WERI-Rb-1 (cell line): Measurements from ENCODE around the gene ARNT2.
A peak's percentile ranks its signal among the peaks of the same experiment; 100 is the strongest.

Experiments
- DNase-seq: peaks from one replicate; pipeline ENCODE4 v3.0.0-alpha.2; 2020
- H3K27ac ChIP-seq: fragments of 250-450 bp; sonication (Bioruptor Pico); 2 replicates; pipeline ENCODE4 v1.5.1; 2020; ENCODE audit warnings: mild to moderate bottlenecking, moderate library complexity
- H3K27me3 ChIP-seq: fragments of 250-450 bp; sonication (Bioruptor Pico); 2 replicates; pipeline ENCODE4 v1.5.1; 2021; ENCODE audit warnings: mild to moderate bottlenecking, low read depth, moderate library complexity; ENCODE audit not compliant: insufficient read depth, severe bottlenecking
- H3K36me3 ChIP-seq: fragments of 250-450 bp; sonication (Bioruptor Pico); 2 replicates; pipeline ENCODE4 v1.5.1; 2020; ENCODE audit warnings: mild to moderate bottlenecking, moderate library complexity
- H3K4me3 ChIP-seq: 2 replicates; pipeline ENCODE4 v1.5.1; 2011; ENCODE audit warnings: low read depth, mild to moderate bottlenecking, control low read depth, low read length
- H3K9me3 ChIP-seq: fragments of 250-450 bp; sonication (Bioruptor Pico); 2 replicates; pipeline ENCODE4 v1.5.1; 2021; ENCODE audit warnings: mild to moderate bottlenecking, moderate library complexity; ENCODE audit not compliant: severe bottlenecking
- TF ChIP-seq, protein P1 (sequence below): IDR thresholded peaks from 2 replicates; pipeline ENCODE4 v1.5.1; 2011; ENCODE audit warnings: low read depth, mild to moderate bottlenecking, control low read depth, inconsistent platforms, low read length

Gene ARNT2

GRCh38 chr15:80404057-80404760 lies at the start of gene ARNT2:
Gene ARNT2 (plus strand): TSS chr15:80404382. CDS start chr15:80404516, 134 bp downstream.
- TF ChIP-seq, protein P1, sequence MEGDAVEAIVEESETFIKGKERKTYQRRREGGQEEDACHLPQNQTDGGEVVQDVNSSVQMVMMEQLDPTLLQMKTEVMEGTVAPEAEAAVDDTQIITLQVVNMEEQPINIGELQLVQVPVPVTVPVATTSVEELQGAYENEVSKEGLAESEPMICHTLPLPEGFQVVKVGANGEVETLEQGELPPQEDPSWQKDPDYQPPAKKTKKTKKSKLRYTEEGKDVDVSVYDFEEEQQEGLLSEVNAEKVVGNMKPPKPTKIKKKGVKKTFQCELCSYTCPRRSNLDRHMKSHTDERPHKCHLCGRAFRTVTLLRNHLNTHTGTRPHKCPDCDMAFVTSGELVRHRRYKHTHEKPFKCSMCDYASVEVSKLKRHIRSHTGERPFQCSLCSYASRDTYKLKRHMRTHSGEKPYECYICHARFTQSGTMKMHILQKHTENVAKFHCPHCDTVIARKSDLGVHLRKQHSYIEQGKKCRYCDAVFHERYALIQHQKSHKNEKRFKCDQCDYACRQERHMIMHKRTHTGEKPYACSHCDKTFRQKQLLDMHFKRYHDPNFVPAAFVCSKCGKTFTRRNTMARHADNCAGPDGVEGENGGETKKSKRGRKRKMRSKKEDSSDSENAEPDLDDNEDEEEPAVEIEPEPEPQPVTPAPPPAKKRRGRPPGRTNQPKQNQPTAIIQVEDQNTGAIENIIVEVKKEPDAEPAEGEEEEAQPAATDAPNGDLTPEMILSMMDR: no peak
- Histone ChIP-seq H3K4me3 (peak within 1 kb of the TSS; percentile 63), H3K9me3 (no peaks in the 10 kb centered on the region), H3K27ac (peak within 1 kb of the TSS; percentile 87), H3K27me3 (no peaks in the 10 kb centered on the region), H3K36me3 (no peaks in the 10 kb centered on the region)
- DNase-seq: peak; percentile 71

- Histone ChIP-seq H3K27me3 (no peaks in the 10 kb centered on the region), H3K27ac (no peak overlapping the region), H3K4me3 (no peak overlapping the region), H3K9me3 (peaks cover 2% of the 10 kb centered on the region), H3K36me3 (no peaks in the 10 kb centered on the region)
- DNase-seq: peak; percentile 82
- TF ChIP-seq, protein P1: peak; percentile 81
These were observed 37.1 kb upstream of the ARNT2 start for GRCh38 chr15:80367094-80367493.

GRCh38 chr15:80367661-80368060 lies 36.5 kb upstream of the ARNT2 start:
- Histone ChIP-seq H3K36me3 (no peaks in the 10 kb centered on the region), H3K9me3 (peaks cover 2% of the 10 kb centered on the region), H3K4me3 (no peak overlapping the region), H3K27me3 (no peaks in the 10 kb centered on the region), H3K27ac (no peak overlapping the region)
- TF ChIP-seq, protein P1: no peak
- DNase-seq: no peak

GRCh38 chr15:80371924-80372323 lies 32.3 kb upstream of the ARNT2 start:
- H3K27me3 ChIP-seq: no peaks in the 10 kb centered on the region
- TF ChIP-seq, protein P1: no peak
- DNase-seq: no peak

GRCh38 chr15:80374441-80374840 lies 29.7 kb upstream of the ARNT2 start:
- no peak overlapping the region for H3K4me3 ChIP-seq
- TF ChIP-seq, protein P1: no peak
- H3K27ac ChIP-seq: no peak overlapping the region
- no peaks in the 10 kb centered on the region for H3K36me3 ChIP-seq
- H3K9me3 ChIP-seq: no peaks in the 10 kb centered on the region
- no peaks in the 10 kb centered on the region for H3K27me3 ChIP-seq
- no peak for DNase-seq

More at GRCh38 chr15:80371924-80372323, 32.3 kb upstream of the ARNT2 start:
- Histone ChIP-seq H3K36me3 (no peaks in the 10 kb centered on the region), H3K9me3 (peaks cover 2% of the 10 kb centered on the region), H3K27ac (no peak overlapping the region), H3K4me3 (no peak overlapping the region)
